GM06990 (cell line): Measurements from ENCODE around the gene GRIK2.

Experiments
- DNase-seq: peaks from one replicate; pipeline ENCODE4 v3.0.0-alpha.2; 2011; ENCODE audit not compliant: insufficient read length; ENCODE audit errors: extremely low read depth
- H3K27me3 ChIP-seq: replicated peaks from 2 replicates; pipeline ENCODE4 v1.6.0; 2011; ENCODE audit warnings: low read length; ENCODE audit not compliant: control insufficient read depth, insufficient read depth
- H3K36me3 ChIP-seq: 2 replicates; pipeline ENCODE4 v1.5.1; 2011; ENCODE audit warnings: low read length; ENCODE audit not compliant: control insufficient read depth, insufficient read depth
- H3K4me3 ChIP-seq: replicated peaks from 2 replicates; pipeline ENCODE4 v1.5.1; 2011; ENCODE audit warnings: low read depth, mild to moderate bottlenecking, control low read depth, low read length
- CTCF ChIP-seq: IDR thresholded peaks from 2 replicates; pipeline ENCODE4 v1.5.1; 2011; ENCODE audit warnings: low read length, control low read depth, mild to moderate bottlenecking, inconsistent platforms; ENCODE audit not compliant: insufficient read depth, poor library complexity, severe bottlenecking

GRIK2 gene

GRCh38 chr6:101462576-101462975 is 69.1 kb downstream of the GRIK2 start:
- H3K27me3 ChIP-seq = no peaks in the 10 kb centered on the region
- H3K36me3 ChIP-seq = no peaks in the 10 kb centered on the region
- TF ChIP-seq CTCF = no peak
- H3K4me3 ChIP-seq = no peak overlapping the region
- DNase-seq = no peak

GRCh38 chr6:101465863-101466262 is 72.4 kb downstream of the GRIK2 start:
- H3K27me3 ChIP-seq = no peaks in the 10 kb centered on the region
- no peaks in the 10 kb centered on the region for H3K36me3 ChIP-seq
- DNase-seq = no peak
- no peak for TF ChIP-seq CTCF
- H3K4me3 ChIP-seq = no peak overlapping the region

GRCh38 chr6:101477436-101477835 is 83.9 kb downstream of the GRIK2 start:
- no peak for TF ChIP-seq CTCF
- H3K36me3 ChIP-seq = no peaks in the 10 kb centered on the region
- H3K27me3 ChIP-seq = no peaks in the 10 kb centered on the region
- no peak for DNase-seq
- no peak overlapping the region for H3K4me3 ChIP-seq

GRCh38 chr6:101478891-101479290 is 85.4 kb downstream of the GRIK2 start:
- Histone ChIP-seq H3K27me3 (no peaks in the 10 kb centered on the region), H3K36me3 (no peaks in the 10 kb centered on the region), H3K4me3 (no peak overlapping the region)
- no peak for DNase-seq
- TF ChIP-seq CTCF = no peak

GRCh38 chr6:101482606-101483005 is 89.1 kb downstream of the GRIK2 start:
- H3K27me3 ChIP-seq = no peaks in the 10 kb centered on the region
- no peak for TF ChIP-seq CTCF
- no peaks in the 10 kb centered on the region for H3K36me3 ChIP-seq
- no peak for DNase-seq
- no peak overlapping the region for H3K4me3 ChIP-seq

- TF ChIP-seq CTCF = no peak
- H3K36me3 ChIP-seq = no peaks in the 10 kb centered on the region
- H3K4me3 ChIP-seq = no peak overlapping the region
- no peak for DNase-seq
- no peaks in the 10 kb centered on the region for H3K27me3 ChIP-seq
These were observed 91.3 kb downstream of the GRIK2 start for GRCh38 chr6:101484781-101485180.
